IPS-15b (cell line): Measurements from ENCODE around the gene YY1.

Experiments used
- H3K27me3 ChIP-seq: one replicate; pipeline ENCODE4 v1.6.1; 2013; ENCODE audit warnings: low read length; ENCODE audit not compliant: control insufficient read depth, insufficient read depth
- H3K36me3 ChIP-seq: one replicate; pipeline ENCODE4 v1.6.1; 2013; ENCODE audit warnings: low read length; ENCODE audit not compliant: control insufficient read depth, insufficient read depth
- H3K4me1 ChIP-seq: one replicate; pipeline ENCODE4 v1.6.1; 2013; ENCODE audit warnings: mild to moderate bottlenecking, low read length; ENCODE audit not compliant: control insufficient read depth, insufficient read depth
- H3K4me3 ChIP-seq: one replicate; pipeline ENCODE4 v1.5.1; 2013; ENCODE audit warnings: low read depth, low read length
- H3K9ac ChIP-seq: one replicate; pipeline ENCODE4 v1.6.1; 2013; ENCODE audit warnings: low read depth, mild to moderate bottlenecking, low read length
- H3K9me3 ChIP-seq: one replicate; pipeline ENCODE4 v1.6.1; 2013; ENCODE audit warnings: mild to moderate bottlenecking, low read length; ENCODE audit not compliant: control insufficient read depth, insufficient read depth

Gene YY1

GRCh38 chr14:100237735-100238418 is 1.1 kb upstream of the YY1 start:
- H3K4me3 ChIP-seq = peak overlapping the region; percentile 90
- H3K4me1 ChIP-seq = peaks cover 5% of the 10 kb centered on the region
- peaks cover 3% of the 10 kb centered on the region for H3K36me3 ChIP-seq
- H3K27me3 ChIP-seq = no peaks in the 10 kb centered on the region
- no peaks in the 10 kb centered on the region for H3K9me3 ChIP-seq
- peak overlapping the region; percentile 93 for H3K9ac ChIP-seq

GRCh38 chr14:100239211-100239839 is 381 bp downstream of the YY1 start:
- peak overlapping the region; percentile 80 for H3K4me3 ChIP-seq
- no peaks in the 10 kb centered on the region for H3K9me3 ChIP-seq
- H3K9ac ChIP-seq = peak overlapping the region; percentile 79
- H3K36me3 ChIP-seq = peaks cover 5% of the 10 kb centered on the region
- H3K4me1 ChIP-seq = peaks cover 5% of the 10 kb centered on the region
- no peaks in the 10 kb centered on the region for H3K27me3 ChIP-seq

DNA sequence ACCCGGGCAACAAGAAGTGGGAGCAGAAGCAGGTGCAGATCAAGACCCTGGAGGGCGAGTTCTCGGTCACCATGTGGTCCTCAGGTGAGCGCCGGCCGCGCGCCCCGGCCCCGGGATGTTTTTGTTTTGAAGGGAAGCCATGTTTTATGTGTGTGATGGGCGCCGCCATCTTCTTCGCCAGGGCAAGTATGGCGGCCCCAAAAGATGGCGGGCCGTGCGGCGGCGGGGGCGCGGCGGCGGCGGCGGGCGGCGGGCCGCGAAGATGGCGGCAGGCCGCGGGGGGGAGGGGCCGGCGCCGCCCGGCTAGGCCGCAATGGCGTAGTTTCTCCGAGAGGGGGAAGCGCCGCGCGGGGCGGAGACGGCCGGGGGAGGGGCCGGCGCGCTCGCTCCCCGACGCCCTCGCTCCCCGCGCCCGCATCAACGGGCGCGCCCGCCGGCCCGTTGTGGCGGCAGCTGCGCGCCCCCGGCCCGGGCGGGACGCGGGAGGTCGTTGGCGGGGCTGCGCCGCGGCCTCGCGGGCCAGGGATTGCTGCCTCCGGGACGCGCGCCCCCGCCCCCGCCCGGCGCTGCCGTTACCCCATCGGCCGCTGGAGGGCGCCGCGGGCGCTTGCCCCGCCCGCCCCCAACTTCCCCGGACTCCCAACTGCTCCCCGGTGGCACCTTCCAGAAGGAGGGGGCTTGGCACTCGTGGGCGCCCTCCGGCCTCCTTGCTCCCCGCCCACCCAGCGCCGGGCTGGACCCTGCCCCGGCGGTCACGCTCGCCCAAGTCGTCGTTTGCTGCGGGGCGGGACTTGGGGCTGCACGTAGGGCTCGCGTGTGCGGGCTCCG is 1.1 kb downstream of the YY1 start:
- Histone ChIP-seq H3K36me3 (peaks cover 5% of the 10 kb centered on the region), H3K4me1 (peaks cover 5% of the 10 kb centered on the region)

DNA sequence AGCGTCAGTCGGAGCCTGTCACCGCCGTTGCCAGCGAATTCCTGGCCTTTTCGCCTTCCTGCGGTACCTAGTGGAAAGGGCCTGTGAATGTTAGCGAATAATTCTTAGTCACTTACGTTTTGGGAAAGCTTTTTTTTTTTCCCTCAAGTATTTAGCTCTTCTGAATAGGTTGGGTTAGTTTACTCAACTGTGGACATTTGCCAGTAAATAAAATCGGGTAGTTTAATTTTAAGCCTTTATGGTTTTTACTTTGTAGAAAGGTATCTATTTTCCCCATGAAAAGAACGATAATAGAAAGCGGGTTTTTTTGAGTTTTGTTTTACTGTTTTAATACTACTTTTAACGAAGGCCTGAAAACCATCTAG is 1.7 kb downstream of the YY1 start:
- peak overlapping the region; percentile 74 for H3K4me3 ChIP-seq
- no peaks in the 10 kb centered on the region for H3K27me3 ChIP-seq
- peaks cover 5% of the 10 kb centered on the region for H3K36me3 ChIP-seq
- no peaks in the 10 kb centered on the region for H3K9me3 ChIP-seq
- H3K9ac ChIP-seq = peak overlapping the region; percentile 24
- peaks cover 5% of the 10 kb centered on the region for H3K4me1 ChIP-seq

More for the DNA sequence above, 1.1 kb downstream of the YY1 start:
- Histone ChIP-seq H3K27me3 (no peaks in the 10 kb centered on the region), H3K9ac (peak overlapping the region; percentile 79), H3K4me3 (peak overlapping the region; percentile 80), H3K9me3 (no peaks in the 10 kb centered on the region)

DNA sequence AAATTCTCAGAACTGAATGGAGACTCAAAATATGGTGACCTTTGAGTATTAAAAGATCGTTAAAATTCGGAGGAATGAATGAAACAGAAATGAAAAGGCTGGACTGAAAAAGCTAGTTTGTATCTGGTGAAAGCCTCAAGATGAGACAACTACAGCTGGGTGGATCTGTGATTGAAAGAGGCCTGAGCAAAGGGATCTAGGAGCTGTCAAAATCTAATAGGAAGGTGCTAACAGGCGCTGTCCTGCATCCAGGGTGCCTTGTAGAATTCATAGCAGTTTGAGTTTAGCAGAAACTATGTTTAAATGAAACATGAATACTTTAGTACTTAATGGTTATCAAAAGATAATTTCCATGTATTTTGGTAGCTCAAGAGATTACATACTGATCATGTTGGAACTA is 2.3 kb downstream of the YY1 start:
- Histone ChIP-seq H3K4me3 (peak overlapping the region; percentile 74), H3K36me3 (peaks cover 5% of the 10 kb centered on the region), H3K4me1 (peaks cover 5% of the 10 kb centered on the region), H3K9me3 (no peaks in the 10 kb centered on the region), H3K9ac (no peak overlapping the region), H3K27me3 (no peaks in the 10 kb centered on the region)

GRCh38 chr14:100243020-100243419 is 4.1 kb downstream of the YY1 start:
- peaks cover 8% of the 10 kb centered on the region for H3K4me1 ChIP-seq
- H3K4me3 ChIP-seq = no peak overlapping the region
- H3K36me3 ChIP-seq = peaks cover 5% of the 10 kb centered on the region
- no peaks in the 10 kb centered on the region for H3K27me3 ChIP-seq
- H3K9ac ChIP-seq = no peak overlapping the region
- no peaks in the 10 kb centered on the region for H3K9me3 ChIP-seq

GRCh38 chr14:100246809-100247428 is 8.0 kb downstream of the YY1 start:
- H3K4me3 ChIP-seq = no peak overlapping the region
- H3K27me3 ChIP-seq = no peaks in the 10 kb centered on the region
- H3K36me3 ChIP-seq = peaks cover 2% of the 10 kb centered on the region
- H3K9me3 ChIP-seq = no peaks in the 10 kb centered on the region
- H3K9ac ChIP-seq = no peak overlapping the region
- peaks cover 5% of the 10 kb centered on the region for H3K4me1 ChIP-seq

GRCh38 chr14:100250732-100251465 is 12.0 kb downstream of the YY1 start:
- peaks cover 5% of the 10 kb centered on the region for H3K4me1 ChIP-seq
- H3K9ac ChIP-seq = no peak overlapping the region
- no peak overlapping the region for H3K4me3 ChIP-seq
- no peaks in the 10 kb centered on the region for H3K27me3 ChIP-seq
- no peaks in the 10 kb centered on the region for H3K36me3 ChIP-seq
- H3K9me3 ChIP-seq = no peaks in the 10 kb centered on the region

DNA sequence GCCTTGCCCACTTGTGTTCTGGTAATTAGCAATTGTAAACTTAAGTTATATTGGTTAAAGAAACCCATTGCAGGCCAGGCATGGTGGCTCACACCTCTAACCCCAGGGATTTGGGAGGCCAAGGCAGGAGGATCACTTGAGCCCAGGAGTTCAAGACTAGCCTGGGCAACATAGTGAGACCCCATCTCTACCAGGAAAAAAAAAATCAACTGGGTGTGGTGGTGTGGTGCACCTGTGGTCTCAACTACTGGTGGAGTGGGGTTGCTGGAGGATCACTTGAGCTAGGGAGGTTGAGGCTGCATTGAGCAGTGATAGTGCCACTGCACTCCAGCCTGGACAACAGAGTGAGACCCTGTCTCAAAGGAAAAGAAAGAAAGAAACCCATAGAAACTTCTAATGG is 13.7 kb downstream of the YY1 start:
- H3K4me1 ChIP-seq = peaks cover 2% of the 10 kb centered on the region
- H3K36me3 ChIP-seq = no peaks in the 10 kb centered on the region
- H3K9me3 ChIP-seq = no peaks in the 10 kb centered on the region
- H3K4me3 ChIP-seq = no peak overlapping the region
- no peak overlapping the region for H3K9ac ChIP-seq
- H3K27me3 ChIP-seq = no peaks in the 10 kb centered on the region

DNA sequence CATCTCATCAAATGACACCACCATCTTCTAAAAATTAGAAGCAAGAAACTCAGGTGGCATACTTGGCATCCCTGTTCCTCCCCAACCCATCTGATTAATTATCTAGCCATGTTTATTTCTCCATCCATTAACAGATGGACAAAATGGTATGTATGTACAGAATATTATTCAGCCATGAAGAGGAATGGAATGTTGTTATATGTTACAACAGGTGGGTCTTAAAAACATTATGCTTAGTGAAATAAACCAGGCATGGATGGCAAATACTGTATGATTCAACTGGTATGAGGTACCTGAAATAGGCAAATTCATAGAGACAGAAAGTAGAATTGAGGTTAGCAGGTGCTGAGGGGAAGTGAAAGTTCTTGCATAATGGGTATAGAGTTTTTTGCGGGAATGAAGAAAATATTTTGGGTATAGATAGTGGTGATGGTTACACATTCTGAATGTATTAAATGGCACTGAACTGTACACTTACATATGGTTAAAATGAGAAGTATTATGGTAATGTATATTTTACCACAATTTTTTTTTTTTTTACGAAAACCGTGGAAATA is 17.5 kb downstream of the YY1 start:
- H3K36me3 ChIP-seq = no peaks in the 10 kb centered on the region
- H3K4me1 ChIP-seq = no peaks in the 10 kb centered on the region
- H3K9ac ChIP-seq = no peak overlapping the region
- H3K9me3 ChIP-seq = no peaks in the 10 kb centered on the region
- H3K27me3 ChIP-seq = no peaks in the 10 kb centered on the region
- no peak overlapping the region for H3K4me3 ChIP-seq

- Histone ChIP-seq H3K9ac (no peak overlapping the region), H3K27me3 (no peaks in the 10 kb centered on the region), H3K36me3 (no peaks in the 10 kb centered on the region), H3K4me3 (no peak overlapping the region), H3K9me3 (no peaks in the 10 kb centered on the region), H3K4me1 (peaks cover 3% of the 10 kb centered on the region)
Observed at GRCh38 chr14:100261621-100262020, 22.7 kb downstream of the YY1 start.
